ENCODE measurements around the gene LIN7B. TPM values are rescaled to one million over a fixed set of nuclear protein-coding genes. Genes with fewer than 3 reads are reported as not detected.
A peak's percentile ranks its signal among the peaks of the same experiment; 100 is the strongest.

Gene LIN7B
- polyA plus RNA-seq, 1 of the 3 experiments (the other 2 are of a cell fraction), result 20.8 TPM

DNA sequence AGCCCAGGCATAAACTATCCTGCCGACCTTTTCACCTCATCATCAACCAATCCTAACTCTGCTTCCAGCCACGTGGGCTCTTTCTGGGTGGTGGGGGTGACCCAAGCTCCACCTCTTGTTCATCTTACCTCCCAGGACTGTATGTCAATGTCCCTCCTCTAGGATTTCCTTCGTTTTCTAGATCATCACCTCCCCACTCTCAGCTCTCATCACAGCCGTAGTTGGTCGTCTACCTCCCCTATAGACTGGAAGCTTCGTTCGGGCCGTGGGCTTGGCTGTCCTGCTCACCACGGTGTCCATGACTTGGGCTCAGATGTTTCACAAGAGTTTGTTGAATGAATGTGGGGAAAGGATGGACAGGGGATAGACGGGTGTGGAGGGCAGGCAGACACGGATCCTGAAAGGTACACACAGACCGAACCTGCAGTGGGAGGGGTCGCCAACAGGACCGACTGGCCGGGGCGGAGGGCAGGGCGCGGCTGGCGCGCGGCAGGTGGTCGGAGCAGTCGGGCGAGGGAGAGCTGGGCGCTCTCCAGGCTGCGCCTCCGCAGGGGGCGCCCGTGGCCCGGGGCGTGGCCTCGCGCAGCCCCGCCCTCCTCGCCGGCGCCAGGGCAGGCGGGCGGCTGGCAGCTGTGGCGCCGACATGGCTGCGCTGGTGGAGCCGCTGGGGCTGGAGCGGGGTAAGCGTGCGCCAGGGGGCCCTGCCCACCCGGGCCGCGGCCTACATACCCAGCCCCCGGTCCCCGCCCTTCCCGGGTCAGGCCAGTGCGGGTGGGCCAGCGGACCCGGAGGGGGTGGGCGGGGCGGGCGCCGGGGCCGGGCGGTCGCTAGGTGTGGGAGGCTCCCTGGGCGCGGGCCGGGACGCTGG, at the start of gene LIN7B (continued):
- TF ChIP-seq, protein P1, sequence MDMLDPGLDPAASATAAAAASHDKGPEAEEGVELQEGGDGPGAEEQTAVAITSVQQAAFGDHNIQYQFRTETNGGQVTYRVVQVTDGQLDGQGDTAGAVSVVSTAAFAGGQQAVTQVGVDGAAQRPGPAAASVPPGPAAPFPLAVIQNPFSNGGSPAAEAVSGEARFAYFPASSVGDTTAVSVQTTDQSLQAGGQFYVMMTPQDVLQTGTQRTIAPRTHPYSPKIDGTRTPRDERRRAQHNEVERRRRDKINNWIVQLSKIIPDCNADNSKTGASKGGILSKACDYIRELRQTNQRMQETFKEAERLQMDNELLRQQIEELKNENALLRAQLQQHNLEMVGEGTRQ (IDR thresholded peaks at IDR 0.05; ENCODE audit: borderline replicate concordance, low read depth, low read length), result peak; percentile 23; the same call in 1 of the 2 replicates
- no peak for TF ChIP-seq EP300 (IDR thresholded peaks at IDR 0.05; ENCODE audit: borderline replicate concordance in 1 of 2, low read depth in 1 of 2, low read length in 1 of 2)
- peak; percentile 58 for TF ChIP-seq NRF1 (IDR thresholded peaks at IDR 0.05; ENCODE audit: low read depth, low read length)
- TF ChIP-seq, protein P2, sequence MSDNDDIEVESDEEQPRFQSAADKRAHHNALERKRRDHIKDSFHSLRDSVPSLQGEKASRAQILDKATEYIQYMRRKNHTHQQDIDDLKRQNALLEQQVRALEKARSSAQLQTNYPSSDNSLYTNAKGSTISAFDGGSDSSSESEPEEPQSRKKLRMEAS (IDR thresholded peaks at IDR 0.05; ENCODE audit: low read depth), result no peak
- TF ChIP-seq SMC3 (IDR thresholded peaks at IDR 0.05; ENCODE audit: low read depth, low read length), result peak; percentile 11; the same call in 1 of the 2 replicates
- TF ChIP-seq EZH2phosphoT487 (IDR thresholded peaks at IDR 0.05; ENCODE audit: borderline replicate concordance, low read depth), result no peak
- no peak for TF ChIP-seq RFX5 (IDR thresholded peaks at IDR 0.05; ENCODE audit: low read length)
- TF ChIP-seq, protein P3, sequence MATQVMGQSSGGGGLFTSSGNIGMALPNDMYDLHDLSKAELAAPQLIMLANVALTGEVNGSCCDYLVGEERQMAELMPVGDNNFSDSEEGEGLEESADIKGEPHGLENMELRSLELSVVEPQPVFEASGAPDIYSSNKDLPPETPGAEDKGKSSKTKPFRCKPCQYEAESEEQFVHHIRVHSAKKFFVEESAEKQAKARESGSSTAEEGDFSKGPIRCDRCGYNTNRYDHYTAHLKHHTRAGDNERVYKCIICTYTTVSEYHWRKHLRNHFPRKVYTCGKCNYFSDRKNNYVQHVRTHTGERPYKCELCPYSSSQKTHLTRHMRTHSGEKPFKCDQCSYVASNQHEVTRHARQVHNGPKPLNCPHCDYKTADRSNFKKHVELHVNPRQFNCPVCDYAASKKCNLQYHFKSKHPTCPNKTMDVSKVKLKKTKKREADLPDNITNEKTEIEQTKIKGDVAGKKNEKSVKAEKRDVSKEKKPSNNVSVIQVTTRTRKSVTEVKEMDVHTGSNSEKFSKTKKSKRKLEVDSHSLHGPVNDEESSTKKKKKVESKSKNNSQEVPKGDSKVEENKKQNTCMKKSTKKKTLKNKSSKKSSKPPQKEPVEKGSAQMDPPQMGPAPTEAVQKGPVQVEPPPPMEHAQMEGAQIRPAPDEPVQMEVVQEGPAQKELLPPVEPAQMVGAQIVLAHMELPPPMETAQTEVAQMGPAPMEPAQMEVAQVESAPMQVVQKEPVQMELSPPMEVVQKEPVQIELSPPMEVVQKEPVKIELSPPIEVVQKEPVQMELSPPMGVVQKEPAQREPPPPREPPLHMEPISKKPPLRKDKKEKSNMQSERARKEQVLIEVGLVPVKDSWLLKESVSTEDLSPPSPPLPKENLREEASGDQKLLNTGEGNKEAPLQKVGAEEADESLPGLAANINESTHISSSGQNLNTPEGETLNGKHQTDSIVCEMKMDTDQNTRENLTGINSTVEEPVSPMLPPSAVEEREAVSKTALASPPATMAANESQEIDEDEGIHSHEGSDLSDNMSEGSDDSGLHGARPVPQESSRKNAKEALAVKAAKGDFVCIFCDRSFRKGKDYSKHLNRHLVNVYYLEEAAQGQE (IDR thresholded peaks at IDR 0.05; ENCODE audit: low read depth, low read length), result no peak

DNA sequence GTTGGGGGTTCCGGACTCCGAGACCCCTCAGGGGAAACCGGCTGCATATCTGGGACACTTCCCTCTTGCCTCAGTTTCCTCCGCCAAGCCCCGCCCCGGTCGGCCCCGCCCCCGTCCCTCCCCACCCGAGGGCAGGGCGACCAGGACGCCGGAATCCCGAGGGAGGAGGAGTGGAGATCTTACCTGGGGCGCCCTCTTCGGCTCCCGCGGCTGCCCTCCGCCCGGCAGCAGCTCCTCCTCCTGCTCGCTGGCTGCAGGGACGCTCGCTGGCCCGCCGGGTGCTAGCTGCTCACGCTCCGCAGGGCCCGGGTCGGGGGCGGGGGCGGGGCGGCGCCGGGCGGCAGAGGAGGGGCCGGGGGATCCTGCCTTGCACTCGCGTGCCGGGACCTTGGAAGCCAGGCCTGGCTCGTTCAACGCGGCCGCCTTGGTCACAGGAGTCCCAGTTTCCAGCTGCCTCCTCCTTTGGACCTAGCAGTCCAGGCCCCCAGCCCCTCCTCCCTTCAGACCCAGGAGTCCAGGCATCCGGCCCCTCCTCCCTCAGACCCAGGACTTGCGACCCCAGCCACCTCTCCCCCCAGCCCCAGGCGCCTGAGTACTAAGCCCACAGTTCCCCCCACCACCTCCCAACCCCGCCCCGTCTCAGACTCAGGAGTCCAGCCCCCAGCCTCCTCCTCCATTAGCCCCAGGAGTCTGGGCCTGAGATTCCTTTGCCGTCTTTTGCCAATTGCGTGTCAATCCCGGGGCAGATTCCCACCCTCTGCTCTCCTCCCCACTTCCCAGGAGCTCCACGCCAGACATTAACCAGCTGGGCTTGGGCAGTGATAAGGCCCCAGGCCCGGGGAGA, 49.2 kb upstream of the LIN7B start, which contains the start of gene NTF4:
Gene NTF4 (minus strand): TSS at position 51 of the 844 bp plus-strand sequence. CDS start 2,821 bp downstream, outside the sequence.
- H3K79me2 ChIP-seq (ENCODE audit: insufficient read depth), result peaks cover 31% of the 10 kb centered on the region; the same call in 1 of the 2 replicates
- H3K27ac ChIP-seq (ENCODE audit: low read depth in 2 of 2, low read length in 1 of 2), result no peak within 1 kb of the TSS
- ChIA-PET POLR2A (no interaction called here), CTCF (interaction anchor here (0.8 to 1.6 kb wide), 2 partner anchors 9 to 49 kb away, joined by 3 to 6 read pairs; partner anchors contain the start of gene LIN7B)
- H2AFZ ChIP-seq (ENCODE audit: low read depth), result no peak within 1 kb of the TSS
- DNase-seq, result peak; percentile 88
- H3F3A ChIP-seq (replicated peaks; ENCODE audit: insufficient read depth), result peaks cover 3% of the 10 kb centered on the region
- H3K27me3 ChIP-seq (ENCODE audit: insufficient read depth), result no peaks in the 10 kb centered on the region
- no peak within 1 kb of the TSS; the same call in 1 of the 2 replicates for H3K9ac ChIP-seq
- H3K4me2 ChIP-seq, result peak within 1 kb of the TSS; percentile 70; the same call in 1 of the 2 replicates
- WGBS (ENCODE audit: low lambda C conversion rate), result 33% methylated on average over 12 of the region's 53 CpGs
- no peaks in the 10 kb centered on the region for H3K36me3 ChIP-seq (replicated peaks in 1 of 2; ENCODE audit: control insufficient read depth in 1 of 2, insufficient read depth in 2 of 2, low read length in 1 of 2)
- peaks cover 0 to 8% of the 10 kb centered on the region in 2 experiments; a peak in 1 of 4 replicates for H3K4me1 ChIP-seq (ENCODE audit: control insufficient read depth in 1 of 2, insufficient read depth in 2 of 2, low read depth in 1 of 2, low read length in 1 of 2)
- no peaks in the 10 kb centered on the region for H4K20me1 ChIP-seq (ENCODE audit: insufficient read depth)
- no peaks in the 10 kb centered on the region for H3K9me2 ChIP-seq
- no peaks in the 10 kb centered on the region for H3K9me3 ChIP-seq
- TF ChIP-seq FOXJ3 (CRISPR knock-in tag; IDR thresholded peaks at IDR 0.05), result no peak
- TF ChIP-seq GABPA (IDR thresholded peaks at IDR 0.05; ENCODE audit: low read depth), result no peak
- TF ChIP-seq, protein P3 (IDR thresholded peaks at IDR 0.05; ENCODE audit: low read depth, low read length), result no peak
- TF ChIP-seq POLR2AphosphoS5 (IDR thresholded peaks at IDR 0.05; ENCODE audit: low read depth, low read length), result no peak
- TF ChIP-seq, protein P4, sequence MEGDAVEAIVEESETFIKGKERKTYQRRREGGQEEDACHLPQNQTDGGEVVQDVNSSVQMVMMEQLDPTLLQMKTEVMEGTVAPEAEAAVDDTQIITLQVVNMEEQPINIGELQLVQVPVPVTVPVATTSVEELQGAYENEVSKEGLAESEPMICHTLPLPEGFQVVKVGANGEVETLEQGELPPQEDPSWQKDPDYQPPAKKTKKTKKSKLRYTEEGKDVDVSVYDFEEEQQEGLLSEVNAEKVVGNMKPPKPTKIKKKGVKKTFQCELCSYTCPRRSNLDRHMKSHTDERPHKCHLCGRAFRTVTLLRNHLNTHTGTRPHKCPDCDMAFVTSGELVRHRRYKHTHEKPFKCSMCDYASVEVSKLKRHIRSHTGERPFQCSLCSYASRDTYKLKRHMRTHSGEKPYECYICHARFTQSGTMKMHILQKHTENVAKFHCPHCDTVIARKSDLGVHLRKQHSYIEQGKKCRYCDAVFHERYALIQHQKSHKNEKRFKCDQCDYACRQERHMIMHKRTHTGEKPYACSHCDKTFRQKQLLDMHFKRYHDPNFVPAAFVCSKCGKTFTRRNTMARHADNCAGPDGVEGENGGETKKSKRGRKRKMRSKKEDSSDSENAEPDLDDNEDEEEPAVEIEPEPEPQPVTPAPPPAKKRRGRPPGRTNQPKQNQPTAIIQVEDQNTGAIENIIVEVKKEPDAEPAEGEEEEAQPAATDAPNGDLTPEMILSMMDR (IDR thresholded peaks at IDR 0.05), result no peak
- TF ChIP-seq NRF1 (IDR thresholded peaks at IDR 0.05; ENCODE audit: low read depth, low read length), result no peak
- peak within 1 kb of the TSS; percentile 16 to 30; a peak in 3 of 4 replicates for H3K4me3 ChIP-seq (ENCODE audit: low read depth in 2 of 2, low read length in 1 of 2)
